GM12873 (cell line): Measurements from ENCODE around the gene PLA2G2C.

Source experiments
- CTCF ChIP-seq: IDR thresholded peaks from 2 replicates; pipeline ENCODE4 v1.5.1; 2012; ENCODE audit warnings: low read depth, mild to moderate bottlenecking, moderate library complexity, low read length, control low read depth; ENCODE audit not compliant: insufficient read depth; ENCODE audit errors: missing control alignments

The PLA2G2C gene

GRCh38 chr1:20187813-20188454 is 1.6 kb upstream of the PLA2G2C start:
- no peak for TF ChIP-seq CTCF

DNA sequence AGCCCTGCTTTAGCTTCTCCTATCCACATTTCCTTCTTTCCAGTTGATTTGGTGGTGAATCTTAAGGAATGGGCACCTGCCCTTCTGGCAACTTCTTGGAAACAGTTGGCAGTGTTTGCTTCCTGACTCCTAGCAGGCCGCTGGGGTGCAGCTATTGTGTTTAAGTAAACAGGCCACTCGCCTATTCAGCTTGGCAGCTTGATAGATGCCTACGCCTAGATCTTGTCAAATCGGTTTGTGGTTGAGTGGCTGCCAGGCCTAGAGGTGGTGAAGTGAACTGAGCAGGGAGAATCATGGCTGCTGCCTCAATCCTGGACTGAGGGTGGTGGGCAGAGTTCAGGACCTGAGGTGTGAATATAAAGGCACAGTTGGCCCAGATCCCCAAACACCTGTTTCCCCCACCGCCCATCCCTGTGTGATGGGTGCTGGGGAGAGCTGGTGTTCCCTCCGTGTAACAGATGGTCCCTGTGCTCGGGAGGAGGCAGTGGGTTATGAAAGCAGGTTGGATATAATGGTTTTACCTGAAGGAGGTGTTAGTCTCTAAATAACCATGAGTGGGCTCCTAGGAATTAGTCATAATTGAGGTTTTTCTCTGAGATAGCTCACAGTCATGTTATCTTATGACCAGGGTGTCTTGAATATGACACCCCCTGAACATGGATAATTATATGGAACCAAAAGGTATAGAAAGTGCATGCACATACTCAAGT is 940 bp upstream of the PLA2G2C start:
- no peak for TF ChIP-seq CTCF

DNA sequence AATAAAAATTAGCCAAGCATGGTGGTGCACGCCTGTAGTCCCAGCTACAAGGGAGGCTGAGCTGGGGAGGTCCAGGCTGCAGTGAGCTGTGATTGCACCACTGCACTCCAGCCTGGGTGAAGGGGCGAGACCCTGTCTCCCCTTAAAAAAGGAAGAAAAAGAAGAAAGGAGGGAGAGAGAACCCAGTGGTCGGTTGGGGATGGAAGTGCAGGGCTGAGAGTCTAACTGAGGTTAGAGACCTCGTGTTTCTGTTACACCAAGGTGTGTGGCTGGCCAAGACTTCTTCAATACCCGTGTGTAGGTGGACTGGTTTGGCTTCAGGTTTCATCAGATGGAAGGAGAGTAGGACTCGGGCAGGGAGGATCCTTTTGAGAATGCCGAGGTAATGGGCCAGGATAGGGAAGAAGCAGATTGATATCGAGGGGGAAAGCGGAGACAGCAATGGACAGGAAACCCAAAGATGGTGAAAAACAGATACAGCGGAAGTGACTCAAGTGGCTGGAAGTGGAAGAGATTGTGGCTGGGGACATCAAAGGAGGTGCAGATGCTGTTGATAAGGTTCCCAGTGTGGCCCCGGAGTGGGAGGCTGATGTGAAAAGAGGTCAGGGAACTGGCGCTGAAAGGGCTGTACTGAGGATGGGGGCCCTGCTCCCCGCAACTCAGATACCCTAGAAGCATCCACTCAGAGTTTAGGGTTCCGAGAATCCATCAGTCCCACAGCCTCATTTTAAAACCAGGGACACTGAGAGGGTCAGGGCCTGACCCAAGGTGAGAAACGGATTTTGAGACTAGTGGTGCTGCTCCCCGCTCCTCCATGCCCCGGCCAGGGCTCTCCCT is 1.1 kb downstream of the PLA2G2C start:
- no peak for TF ChIP-seq CTCF

DNA sequence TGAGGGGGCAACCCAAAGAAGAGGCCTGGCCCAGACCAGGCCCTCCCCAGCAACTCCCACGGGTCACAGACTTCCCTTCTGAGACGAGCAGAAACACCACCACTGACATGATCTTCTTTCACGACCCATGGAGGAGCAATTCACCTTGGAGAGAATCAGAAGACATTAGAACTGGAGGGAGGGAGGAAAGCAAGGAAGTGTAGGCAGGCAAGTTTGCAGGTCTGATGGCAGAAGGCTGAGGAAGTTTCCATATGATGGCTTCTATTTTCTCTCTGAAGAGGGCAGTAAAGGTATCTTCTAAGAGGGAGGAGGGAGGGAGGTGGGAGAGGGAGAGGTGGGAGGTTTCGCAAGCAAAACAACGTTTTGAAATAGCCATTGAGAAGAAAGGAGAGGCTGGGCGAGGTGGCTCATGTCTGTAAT is 1.8 kb downstream of the PLA2G2C start:
- TF ChIP-seq CTCF = no peak

GRCh38 chr1:20183616-20184271 is 2.6 kb downstream of the PLA2G2C start:
- TF ChIP-seq CTCF = no peak

- no peak for TF ChIP-seq CTCF
These were observed 3.3 kb downstream of the PLA2G2C start for GRCh38 chr1:20183035-20183434.

DNA sequence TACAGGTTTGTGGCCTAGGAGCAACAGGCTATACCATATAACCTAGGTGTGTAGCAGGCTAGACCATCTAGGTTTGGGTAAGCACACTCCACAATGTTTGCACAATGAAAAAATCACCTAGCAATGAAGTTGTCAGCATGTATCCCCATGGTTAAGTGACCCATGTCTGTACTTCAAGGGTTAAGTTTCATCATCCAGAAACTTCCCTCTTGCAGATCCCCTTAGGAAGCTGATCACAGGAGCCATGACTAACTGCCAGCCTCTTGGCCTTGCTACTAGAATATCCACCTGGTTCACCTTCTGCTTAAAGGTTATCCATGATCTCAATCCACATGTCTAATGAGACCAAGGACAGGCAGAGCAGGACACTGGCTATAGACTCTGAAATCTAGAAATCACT is 3.9 kb downstream of the PLA2G2C start:
- no peak for TF ChIP-seq CTCF
